Subcutaneous adipose tissue (tissue), 4 donors: ENCODE measurements around the gene FLAD1. TPM values are rescaled to one million over a fixed set of nuclear protein-coding genes. Genes with fewer than 3 reads are reported as not detected.

Source experiments
- CTCF ChIP-seq: fragments of 450-650 bp; IDR thresholded peaks from one replicate; pipeline ENCODE4 v1.5.1; 2016; ENCODE audit warnings: low read depth, mild to moderate bottlenecking, control low read depth, antibody characterized with exemption, moderate library complexity
- total RNA-seq, 4 donors: library from RNA; depleted of rRNA; stranded (reverse); fragments of >200 nt; gene quantifications; one replicate each; pipeline ENCODE4 v1.1.0, GENCODE V29; 2016

The FLAD1 gene
- total RNA-seq, 4 donors from 2014 or later: 23.5 to 25.9 (median 24.7) TPM

GRCh38 chr1:154970631-154971340, 12.4 kb upstream of the FLAD1 start, which contains the start of gene SHC1:
Gene SHC1, minus strand, starts transcription at chr1:154970747. Its CDS starts 221 bp downstream, at chr1:154970526.
- TF ChIP-seq CTCF: no peak

GRCh38 chr1:154971341-154971998, 11.7 kb upstream of the FLAD1 start:
- TF ChIP-seq CTCF: no peak

GRCh38 chr1:154972213-154972516, 11.0 kb upstream of the FLAD1 start:
- no peak for TF ChIP-seq CTCF

- no peak for TF ChIP-seq CTCF
Observed at GRCh38 chr1:154972517-154973343, 10.4 kb upstream of the FLAD1 start.

GRCh38 chr1:154973344-154974101, 9.6 kb upstream of the FLAD1 start:
- no peak for TF ChIP-seq CTCF

- TF ChIP-seq CTCF: no peak
Observed at GRCh38 chr1:154974102-154974807, 8.9 kb upstream of the FLAD1 start, which contains the start of gene CKS1B. Gene CKS1B, plus strand, starts transcription at chr1:154974681. Its CDS starts 65 bp downstream, at chr1:154974746.
